Glomerular endothelial cell (primary cell): Measurements from ENCODE around the gene HERC5. TPM values are rescaled to one million over a fixed set of nuclear protein-coding genes. Genes with fewer than 3 reads are reported as not detected.
"Not testable (repeated sequence)": the region's sequence is repeated elsewhere in the genome, so short reads cannot be mapped to it uniquely, and the experiment has no call there.

Experiments
- DNase-seq: peaks from one replicate; pipeline ENCODE4 v3.0.0-alpha.2; 2011; ENCODE audit warnings: low read depth, low spot score; ENCODE audit errors: extremely low read depth
- total RNA-seq: library from RNA; depleted of rRNA; stranded (reverse); fragments of >200 nt; gene quantifications from 2 replicates; pipeline ENCODE4 v1.2.3, GENCODE V29; 2015

The HERC5 gene
- total RNA-seq, 1 donor from 2014 or later: 5.0 TPM

DNA sequence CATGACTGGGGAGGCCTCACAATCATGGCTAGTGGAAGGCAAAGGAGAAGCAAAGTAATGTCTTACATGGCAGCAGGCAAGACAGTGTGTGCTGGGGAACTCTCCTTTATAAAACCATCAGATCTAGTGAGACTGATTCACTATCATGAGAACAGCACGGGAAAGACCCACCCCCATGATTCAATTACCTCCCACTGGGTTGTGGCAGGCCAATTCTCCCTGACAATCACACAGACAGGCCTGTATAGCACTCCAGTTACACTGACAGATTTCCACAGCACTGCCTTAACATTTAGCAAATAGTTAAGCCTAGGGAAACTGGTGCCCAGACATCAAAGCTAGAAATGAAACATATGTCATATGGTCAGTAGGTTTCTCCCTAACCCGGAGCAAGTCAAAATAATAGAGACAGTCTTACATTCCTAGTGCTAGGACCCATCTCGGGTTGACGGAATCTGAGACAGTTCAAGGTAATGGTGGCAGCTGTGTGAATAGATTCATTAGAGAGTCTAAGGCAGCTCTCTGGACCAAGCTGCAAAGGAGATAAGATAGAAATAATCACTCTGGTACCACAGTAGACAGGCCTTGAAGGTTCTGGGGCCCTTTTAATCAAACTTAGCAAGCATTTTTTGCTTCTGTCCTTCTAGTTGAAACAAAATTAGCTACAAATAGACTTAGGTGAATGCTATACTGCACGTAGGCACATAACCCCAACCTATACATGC is 9.4 kb upstream of the HERC5 start:
- DNase-seq: no peak

GRCh38 chr4:88448211-88448765 is 8.6 kb upstream of the HERC5 start:
- DNase-seq: not testable (repeated sequence)

GRCh38 chr4:88448889-88449288 is 8.0 kb upstream of the HERC5 start:
- no peak for DNase-seq

- no peak for DNase-seq
Measured at GRCh38 chr4:88449290-88449689, 7.6 kb upstream of the HERC5 start.

GRCh38 chr4:88451205-88451604 is 5.7 kb upstream of the HERC5 start:
- no peak for DNase-seq

DNA sequence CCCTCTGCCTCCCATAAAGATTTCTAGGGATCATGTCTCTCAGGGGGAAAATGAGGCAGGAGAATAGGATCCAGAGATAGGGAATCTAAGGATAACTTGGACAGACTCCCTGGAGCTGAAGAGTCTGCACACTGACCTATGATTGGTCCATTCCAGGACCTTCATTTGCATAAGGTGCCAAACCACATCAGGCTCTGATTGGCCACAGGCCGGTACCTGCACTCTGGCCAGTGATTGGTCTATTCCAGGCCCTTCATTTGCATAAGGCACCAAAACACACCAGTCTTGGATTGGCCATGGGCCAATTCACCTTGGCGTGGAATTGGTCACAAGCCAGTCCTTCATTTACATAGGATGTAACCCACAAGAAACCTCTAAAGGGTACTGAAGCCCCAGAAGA is 4.0 kb upstream of the HERC5 start:
- DNase-seq: no peak

GRCh38 chr4:88457307-88458103 is 586 bp downstream of the HERC5 start:
- no peak for DNase-seq

GRCh38 chr4:88458104-88458740 is 1.3 kb downstream of the HERC5 start:
- no peak for DNase-seq

GRCh38 chr4:88465653-88466192 is 8.8 kb downstream of the HERC5 start:
- DNase-seq: no peak

DNA sequence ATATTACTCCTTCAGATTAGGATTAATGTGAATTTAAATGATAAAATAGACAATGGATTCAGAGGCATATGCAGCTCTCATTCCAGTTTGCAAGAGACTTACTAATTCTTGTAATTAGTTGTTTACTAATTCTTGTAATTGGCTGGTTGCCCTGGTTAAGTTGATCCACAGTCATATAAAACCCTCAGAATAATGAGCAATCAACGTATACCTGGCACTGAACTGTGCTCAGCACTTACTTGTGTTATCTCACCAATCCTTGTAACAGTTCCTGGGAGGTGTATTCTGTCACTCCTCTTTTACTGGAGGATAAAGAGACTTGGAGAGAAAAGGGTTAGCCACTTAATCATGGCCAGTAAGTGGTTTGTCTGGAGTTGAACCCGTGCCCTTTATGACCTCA is 10.5 kb downstream of the HERC5 start:
- no peak for DNase-seq

GRCh38 chr4:88477229-88477860 is 20.4 kb downstream of the HERC5 start:
- no peak for DNase-seq

DNA sequence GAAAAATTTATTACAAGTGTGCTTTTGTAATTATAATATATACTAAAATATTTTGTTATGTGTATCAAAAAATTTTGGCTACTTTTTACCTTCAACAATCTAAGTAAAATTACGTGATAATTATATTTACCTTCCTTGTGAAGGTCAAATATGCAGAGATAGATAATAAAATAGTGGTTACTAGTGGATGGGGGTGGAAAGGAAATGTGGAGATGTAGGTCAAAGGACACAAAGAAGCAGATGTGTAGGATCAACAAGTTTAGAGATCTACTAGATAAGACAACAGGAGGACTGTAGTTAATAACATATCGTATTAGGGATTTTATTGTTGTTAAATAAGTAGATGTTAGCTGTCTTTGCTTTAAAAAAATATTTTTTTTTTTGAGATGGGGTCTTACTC is 21.3 kb downstream of the HERC5 start:
- DNase-seq: no peak

DNA sequence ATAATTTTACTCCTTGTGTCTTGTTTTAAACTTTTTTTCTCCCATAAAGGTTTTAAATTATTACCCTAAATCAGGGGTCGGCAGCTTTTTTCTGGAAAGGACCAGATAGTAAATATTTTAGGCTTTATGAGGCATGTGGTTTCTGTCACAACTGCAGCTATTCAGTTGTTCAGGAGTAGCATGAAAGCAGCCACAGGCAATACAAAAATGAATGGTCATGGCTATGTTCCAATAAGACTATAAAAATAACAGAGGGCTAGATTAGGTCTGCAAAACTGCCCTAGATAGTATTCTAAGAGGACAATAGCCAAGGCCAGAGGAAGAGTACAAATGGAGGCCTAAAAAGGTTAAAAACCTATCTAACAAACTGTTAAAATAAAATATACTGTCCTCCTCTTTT is 24.6 kb downstream of the HERC5 start:
- DNase-seq: no peak

DNA sequence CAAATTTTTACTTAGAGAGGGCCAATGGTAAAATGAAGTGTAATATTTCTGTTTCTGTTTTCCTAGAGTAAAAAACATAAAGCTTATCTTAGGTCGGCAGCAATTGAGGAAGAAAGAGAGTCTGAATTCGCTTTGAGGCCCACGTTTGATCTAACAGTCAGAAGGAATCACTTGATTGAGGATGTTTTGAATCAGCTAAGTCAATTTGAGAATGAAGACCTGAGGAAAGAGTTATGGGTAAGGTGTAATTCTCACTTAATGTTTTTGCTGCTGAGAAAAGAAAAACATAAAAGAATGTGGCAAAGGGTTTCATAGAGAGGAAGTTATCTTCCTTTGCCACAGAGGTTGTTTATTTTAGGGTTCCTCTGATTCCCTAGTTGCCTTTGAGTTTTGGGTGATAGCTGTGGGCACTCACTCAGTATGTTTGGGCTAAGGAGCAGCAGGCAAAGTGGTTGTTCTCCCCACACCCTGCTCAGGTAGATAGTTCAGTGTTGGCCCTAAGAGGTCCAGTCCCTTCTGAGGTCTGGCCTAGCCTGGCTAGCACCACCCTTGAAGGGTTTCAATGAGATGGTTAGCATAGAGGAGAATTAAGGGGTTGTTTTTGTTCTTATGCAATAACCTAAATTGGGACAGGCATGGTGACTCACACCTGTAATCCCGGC is 32.3 kb downstream of the HERC5 start:
- no peak for DNase-seq

DNA sequence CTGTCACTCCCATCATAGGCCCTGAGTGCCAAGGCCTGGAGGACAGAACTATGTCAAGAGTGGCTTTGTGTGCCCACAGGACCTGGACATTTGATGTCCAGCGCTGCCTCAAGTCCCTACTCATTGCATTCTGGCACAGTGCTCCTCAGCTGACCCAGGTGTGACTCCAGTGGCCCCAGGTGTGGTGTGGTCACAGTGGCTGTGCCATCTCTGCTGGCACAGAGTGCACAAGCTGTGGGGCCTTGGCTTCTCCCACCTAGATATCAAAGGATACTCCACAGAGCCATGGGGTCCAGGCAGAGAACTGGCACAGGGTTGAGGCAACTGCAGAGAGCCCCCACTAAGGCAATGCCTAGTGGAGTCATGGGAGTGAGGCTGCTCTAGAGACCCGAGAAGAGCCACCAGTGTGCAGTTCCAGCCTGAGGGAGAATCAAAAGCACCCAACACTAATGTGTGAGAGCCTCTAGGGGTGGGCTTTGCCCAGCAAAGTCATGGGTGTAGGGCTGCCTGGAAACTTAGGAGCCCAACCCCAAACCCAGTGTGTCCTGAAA is 41.0 kb downstream of the HERC5 start:
- no peak for DNase-seq

DNA sequence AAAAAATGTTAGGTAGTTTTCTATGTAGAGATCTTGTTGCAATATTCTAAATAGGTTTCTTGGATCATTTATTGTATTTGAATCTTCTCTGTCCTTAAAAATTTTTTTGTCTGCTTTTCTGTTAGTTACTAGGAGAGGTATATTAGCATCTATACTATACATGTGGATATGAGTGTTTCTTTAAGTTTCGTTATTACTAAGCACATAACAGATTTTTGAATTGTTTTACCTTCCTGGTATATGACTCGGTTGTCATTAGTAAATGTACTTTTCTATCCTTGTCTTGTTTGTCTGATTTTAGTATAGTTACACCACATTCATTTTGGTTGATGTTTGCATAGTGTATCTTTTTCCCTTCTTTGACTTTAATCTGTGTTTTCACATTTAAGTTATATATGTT is 46.4 kb downstream of the HERC5 start:
- no peak for DNase-seq

DNA sequence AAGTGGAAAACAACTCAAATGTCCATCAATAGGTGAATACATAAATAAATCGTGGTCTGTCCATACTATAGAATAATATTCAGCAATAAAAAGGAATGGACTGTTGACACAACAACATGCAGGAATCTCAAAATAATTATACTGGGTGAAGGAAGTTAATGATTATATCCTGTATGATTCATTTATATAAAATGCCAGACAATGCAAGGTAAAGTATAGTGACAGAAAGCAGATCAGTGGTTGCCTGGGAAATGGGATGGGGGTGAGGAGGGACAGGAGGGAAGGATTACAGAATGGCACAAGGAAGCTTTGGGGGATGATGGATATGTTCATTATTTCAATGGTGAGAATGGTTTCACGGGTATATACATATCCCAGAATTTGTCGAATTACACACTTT is 54.3 kb downstream of the HERC5 start:
- no peak for DNase-seq

GRCh38 chr4:88514557-88515511 is 57.9 kb downstream of the HERC5 start:
- no peak for DNase-seq

DNA sequence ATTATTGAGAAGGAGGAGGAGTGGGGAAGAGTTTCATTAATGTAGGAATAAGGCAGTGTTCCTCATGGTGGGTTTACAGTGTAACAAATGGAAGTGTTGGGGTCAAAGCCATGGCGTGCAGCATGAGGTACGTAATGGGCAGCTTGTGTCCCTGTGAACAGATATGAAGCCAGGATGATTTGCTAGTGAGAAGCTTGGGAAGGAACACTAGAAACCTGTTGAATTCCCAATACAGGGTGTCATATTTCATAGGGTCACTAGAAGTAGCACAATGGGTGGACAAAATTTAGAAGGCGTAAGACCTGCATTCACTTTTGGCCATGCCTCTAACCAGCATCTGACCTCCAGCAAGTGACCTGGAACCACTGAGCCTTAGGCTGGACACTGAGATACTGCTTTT is 59.8 kb downstream of the HERC5 start:
- no peak for DNase-seq
